H1 (cell line): ENCODE measurements around the gene SMARCAL1. TPM values are rescaled to one million over a fixed set of nuclear protein-coding genes. Genes with fewer than 3 reads are reported as not detected.
A peak's percentile ranks its signal among the peaks of the same experiment; 100 is the strongest.

Source experiments
- KDM5A ChIP-seq: fragments of 200-600 bp; IDR thresholded peaks from 2 replicates; pipeline ENCODE4 v1.7.1; 2012; ENCODE audit warnings: mild to moderate bottlenecking, low read length, inconsistent platforms, mixed read lengths
- MAX ChIP-seq: IDR thresholded peaks from 2 replicates; pipeline ENCODE4 v1.6.1; 2012; ENCODE audit warnings: inconsistent platforms
- POLR2AphosphoS5 ChIP-seq: IDR thresholded peaks from 2 replicates; pipeline ENCODE4 v1.6.1; 2011; ENCODE audit warnings: low read depth, low read length
- SAP30 ChIP-seq: fragments of 300-600 bp; sonication (generic); IDR thresholded peaks from 2 replicates; pipeline ENCODE4 v1.7.1; 2012; ENCODE audit warnings: low read length, moderate library complexity, mild to moderate bottlenecking, inconsistent platforms; ENCODE audit not compliant: insufficient read depth, insufficient replicate concordance
- SP4 ChIP-seq: IDR thresholded peaks from 2 replicates; pipeline ENCODE4 v1.6.1; 2012; ENCODE audit warnings: low read length, inconsistent platforms
- ZNF274 ChIP-seq: IDR thresholded peaks from 2 replicates; pipeline ENCODE4 v1.7.0; 2012; ENCODE audit warnings: low read length, borderline replicate concordance; ENCODE audit errors: extremely low read depth
- polyA plus RNA-seq, 7 experiments: library from polyadenylated mRNA; depleted of rRNA in 3 of 7; stranded (reverse) in 5 of 7; unstranded in 2 of 7; fragments of >200 nt in 5 of 7; fragments of 200-250 nt in 2 of 7; gene quantifications; 1 replicate in 5 of 7; 2 replicates in 1 of 7; 4 replicates in 1 of 7; pipeline versions ENCODE4 v1.2.1 to v1.2.3, GENCODE V29; 2011 to 2013; ENCODE audit warnings: missing spikeins in 2 of 7, mixed read lengths in 2 of 7
- total RNA-seq: library from RNA; stranded (reverse); fragmentation: NEBNext Ultra II Directional; extraction: Animal tissue kit (Norgen Biotek cat#: 25700); gene quantifications from 2 replicates; pipeline ENCODE4 v1.2.1, GENCODE V29; 2021

The SMARCAL1 gene
- total and polyA plus RNA-seq, 2 of the 8 experiments (the other 6 are each of a cell fraction or from before 2014, with no cell fraction given): 17.6 to 17.9 TPM

DNA sequence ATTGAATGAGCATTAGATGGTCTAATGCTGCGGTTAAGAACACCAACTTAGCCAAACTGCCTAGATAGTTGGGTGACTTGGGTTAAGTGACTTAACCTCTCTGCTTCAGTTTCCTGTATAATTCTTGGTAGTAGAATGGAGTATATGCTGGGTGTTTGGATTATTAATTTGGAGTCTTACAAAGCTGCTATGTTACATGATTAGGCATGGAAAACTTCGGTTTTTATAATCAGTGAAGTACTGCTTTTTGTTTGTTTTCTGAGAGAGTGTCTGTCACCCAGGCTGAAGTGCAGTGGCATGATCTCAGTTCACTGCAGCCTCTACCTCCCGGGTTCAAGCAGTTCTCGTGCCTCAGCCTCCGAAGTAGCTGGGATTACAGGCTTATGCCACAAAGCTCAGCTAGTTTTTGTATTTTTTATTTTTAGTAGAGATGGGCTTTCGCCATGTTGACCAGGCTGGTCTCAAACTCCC is 90.9 kb downstream of the SMARCAL1 start (continued):
- TF ChIP-seq KDM5A (no peak), SAP30 (no peak), SP4 (no peak), ZNF274 (no peak), MAX (no peak), POLR2AphosphoS5 (peak; percentile 90)
